Activated B cell treated with CpG ODN at 0.5 μM for 24 hours (primary cell): ENCODE data around the gene ERBB3. TPM values are rescaled to one million over a fixed set of nuclear protein-coding genes. Genes with fewer than 3 reads are reported as not detected.

ENCODE experiments used
- ATAC-seq: fragments of 200-7000 bp; cut with Tn5 transposase; one replicate; pipeline ENCODE4 v1.10.0; 2021; ENCODE audit warnings: low read depth, mild to moderate bottlenecking, moderate library complexity
- CTCF ChIA-PET: fragments of 350-600 bp; sonication (Branson Sonifier 250); formaldehyde crosslinking; loops from one replicate; lab custom pipeline; 2021; ENCODE audit warnings: antibody characterized with exemption; lab: Charles Lee
- POLR2A ChIA-PET: fragments of 350-600 bp; sonication (Branson Sonifier 250); formaldehyde crosslinking; loops from one replicate; lab custom pipeline; 2021; ENCODE audit warnings: antibody characterized with exemption; lab: Charles Lee
- DNase-seq: peaks from one replicate; pipeline ENCODE4 v3.0.0; 2022
- H3K27ac Mint-ChIP-seq: one replicate; pipeline ENCODE4 v1.8.0; 2020; ENCODE audit warnings: mixed read lengths
- H3K27me3 Mint-ChIP-seq: one replicate; pipeline ENCODE4 v1.8.0; 2021; ENCODE audit warnings: mixed read lengths
- H3K36me3 Mint-ChIP-seq: one replicate; pipeline ENCODE4 v1.8.0; 2021; ENCODE audit warnings: low read depth, mixed read lengths
- H3K4me1 Mint-ChIP-seq: one replicate; pipeline ENCODE4 v1.8.0; 2021; ENCODE audit warnings: mixed read lengths
- H3K4me3 Mint-ChIP-seq: one replicate; pipeline ENCODE4 v1.8.0; 2020; ENCODE audit warnings: mild to moderate bottlenecking, mixed read lengths
- H3K9me3 Mint-ChIP-seq: one replicate; pipeline ENCODE4 v1.8.0; 2020; ENCODE audit warnings: mixed read lengths
- intact Hi-C: fragments of 100-400 bp; cut with micrococcal nuclease; formaldehyde crosslinking; loops from one replicate; pipeline ENCODE4 v1.15.1; 2024
- total RNA-seq: library from RNA; stranded (reverse); gene quantifications from 2 replicates; pipeline ENCODE4 v1.2.3, GENCODE V29; 2022
- TF ChIP-seq, protein P1 (sequence below): fragments of 200-600 bp; IDR thresholded peaks from one replicate; pipeline ENCODE4 v1.8.0; 2022; ENCODE audit warnings: antibody characterized with exemption, mild to moderate bottlenecking

Gene ERBB3
- total RNA-seq, 1 donor from 2014 or later = not detected

DNA sequence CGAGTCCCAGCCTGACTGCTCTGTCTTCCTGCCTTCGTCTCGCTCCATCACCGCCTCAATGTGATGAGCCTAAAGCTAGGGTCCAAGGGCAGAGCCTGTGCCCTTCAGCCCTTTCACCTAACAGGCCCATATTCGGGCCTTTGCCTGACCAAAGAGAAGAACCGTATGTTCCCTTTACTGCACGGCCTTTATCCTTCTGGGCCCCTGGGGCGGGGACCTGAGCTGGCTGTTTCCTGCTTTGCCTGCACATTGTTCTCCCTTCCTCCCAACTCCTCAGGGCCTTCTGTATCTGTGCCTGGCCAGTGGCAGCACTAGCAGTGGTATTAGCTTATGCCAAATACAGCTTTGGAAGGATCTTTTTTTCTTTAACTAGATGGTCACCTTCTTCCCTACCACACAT, 63.9 kb downstream of the ERBB3 start:
- Mint-ChIP-seq H3K4me1 (peaks cover 15% of the 10 kb centered on the region), H3K9me3 (no peaks in the 10 kb centered on the region)
- POLR2A ChIA-PET = interaction anchor here (0.6 to 1.2 kb wide), 4 partner anchors 15 to 43 kb away, joined by 3 read pairs; partner anchors contain the start of gene ESYT1

GRCh38 chr12:56145217-56145616, 65.3 kb downstream of the ERBB3 start:
- intact Hi-C loops = no loop called here
- H3K36me3 Mint-ChIP-seq = peaks cover 50% of the 10 kb centered on the region
- no peak overlapping the region for H3K4me3 Mint-ChIP-seq
- CTCF ChIA-PET = no interaction called here
- POLR2A ChIA-PET = interaction anchor here (0.5 to 1.2 kb wide), 3 partner anchors 13 to 555 kb away, joined by 3 to 4 read pairs (median 3); partner anchors contain the start of gene ESYT1
- DNase-seq (no peak), ATAC-seq (no peak)
- peak overlapping the region; percentile 41 for H3K27ac Mint-ChIP-seq
- no peaks in the 10 kb centered on the region for H3K27me3 Mint-ChIP-seq
- no peaks in the 10 kb centered on the region for H3K9me3 Mint-ChIP-seq
- TF ChIP-seq, protein P1, sequence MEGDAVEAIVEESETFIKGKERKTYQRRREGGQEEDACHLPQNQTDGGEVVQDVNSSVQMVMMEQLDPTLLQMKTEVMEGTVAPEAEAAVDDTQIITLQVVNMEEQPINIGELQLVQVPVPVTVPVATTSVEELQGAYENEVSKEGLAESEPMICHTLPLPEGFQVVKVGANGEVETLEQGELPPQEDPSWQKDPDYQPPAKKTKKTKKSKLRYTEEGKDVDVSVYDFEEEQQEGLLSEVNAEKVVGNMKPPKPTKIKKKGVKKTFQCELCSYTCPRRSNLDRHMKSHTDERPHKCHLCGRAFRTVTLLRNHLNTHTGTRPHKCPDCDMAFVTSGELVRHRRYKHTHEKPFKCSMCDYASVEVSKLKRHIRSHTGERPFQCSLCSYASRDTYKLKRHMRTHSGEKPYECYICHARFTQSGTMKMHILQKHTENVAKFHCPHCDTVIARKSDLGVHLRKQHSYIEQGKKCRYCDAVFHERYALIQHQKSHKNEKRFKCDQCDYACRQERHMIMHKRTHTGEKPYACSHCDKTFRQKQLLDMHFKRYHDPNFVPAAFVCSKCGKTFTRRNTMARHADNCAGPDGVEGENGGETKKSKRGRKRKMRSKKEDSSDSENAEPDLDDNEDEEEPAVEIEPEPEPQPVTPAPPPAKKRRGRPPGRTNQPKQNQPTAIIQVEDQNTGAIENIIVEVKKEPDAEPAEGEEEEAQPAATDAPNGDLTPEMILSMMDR = no peak
- H3K4me1 Mint-ChIP-seq = peaks cover 17% of the 10 kb centered on the region

More for the DNA sequence above, 63.9 kb downstream of the ERBB3 start:
- ATAC-seq (no peak), DNase-seq (no peak)
- Mint-ChIP-seq H3K27ac (peak overlapping the region; percentile 18), H3K27me3 (no peaks in the 10 kb centered on the region), H3K4me3 (no peak overlapping the region), H3K36me3 (peaks cover 62% of the 10 kb centered on the region)
- intact Hi-C loops = no loop called here
- TF ChIP-seq, protein P1 = no peak
- CTCF ChIA-PET = interaction anchor here (1.4 to 1.6 kb wide), 2 partner anchors 14 to 17 kb away, joined by 3 read pairs; no protein-coding TSS in a partner anchor

DNA sequence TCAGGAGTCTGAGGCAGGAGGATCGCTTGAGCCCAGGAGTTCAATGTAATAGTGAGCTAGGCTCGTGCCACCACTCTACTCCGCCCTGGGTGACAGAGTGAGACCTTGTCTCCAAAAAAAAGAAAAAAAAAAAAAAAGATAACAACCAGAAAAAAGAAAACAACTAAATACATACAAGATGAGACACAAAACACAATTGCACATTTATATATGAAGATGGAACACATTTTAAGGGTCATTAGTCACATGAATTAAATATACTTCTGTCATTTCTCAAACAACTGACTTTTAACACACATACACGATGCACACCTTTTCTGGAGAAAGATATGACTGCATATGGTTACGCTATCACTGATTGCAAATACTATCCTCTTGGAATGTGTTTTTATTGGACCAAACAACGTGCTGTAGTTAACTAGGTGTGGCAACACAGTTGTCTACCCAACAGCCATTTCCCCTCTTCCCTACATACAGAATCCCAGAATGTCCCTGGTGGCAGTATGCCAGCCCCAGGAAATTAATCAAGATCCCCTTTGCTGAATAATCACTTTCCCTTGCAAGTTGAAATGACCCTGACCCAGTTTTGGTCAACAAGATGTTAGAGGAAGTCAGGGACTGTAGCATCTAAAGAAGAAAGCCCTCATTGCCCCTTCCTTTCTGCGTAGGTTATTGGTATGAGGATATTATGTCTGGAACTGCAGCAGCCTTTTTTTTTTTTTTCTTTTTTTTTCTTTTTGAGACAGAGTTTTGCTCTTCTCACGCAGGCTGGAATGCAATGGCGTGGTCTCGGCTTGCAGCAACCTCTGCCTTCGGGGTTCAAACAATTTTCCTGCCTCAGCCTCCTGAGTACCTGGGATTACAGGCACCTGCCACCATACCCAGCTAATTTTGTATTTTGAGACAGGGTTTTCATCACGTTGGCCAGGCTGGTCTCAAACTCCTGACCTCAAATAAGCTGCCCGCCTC, 66.8 kb downstream of the ERBB3 start:
- POLR2A ChIA-PET = interaction anchor here (0.6 to 1.7 kb wide), 9 partner anchors 13 to 539 kb away, joined by 4 to 10 read pairs (median 7); partner anchors contain the start of gene ESYT1
- CTCF ChIA-PET = no interaction called here
- intact Hi-C loops = no loop called here
- Mint-ChIP-seq H3K36me3 (peaks cover 39% of the 10 kb centered on the region), H3K4me3 (no peak overlapping the region), H3K27me3 (no peaks in the 10 kb centered on the region), H3K4me1 (peaks cover 30% of the 10 kb centered on the region), H3K27ac (no peak overlapping the region), H3K9me3 (no peaks in the 10 kb centered on the region)
- TF ChIP-seq, protein P1 = no peak
- DNase-seq (no peak), ATAC-seq (no peak)

DNA sequence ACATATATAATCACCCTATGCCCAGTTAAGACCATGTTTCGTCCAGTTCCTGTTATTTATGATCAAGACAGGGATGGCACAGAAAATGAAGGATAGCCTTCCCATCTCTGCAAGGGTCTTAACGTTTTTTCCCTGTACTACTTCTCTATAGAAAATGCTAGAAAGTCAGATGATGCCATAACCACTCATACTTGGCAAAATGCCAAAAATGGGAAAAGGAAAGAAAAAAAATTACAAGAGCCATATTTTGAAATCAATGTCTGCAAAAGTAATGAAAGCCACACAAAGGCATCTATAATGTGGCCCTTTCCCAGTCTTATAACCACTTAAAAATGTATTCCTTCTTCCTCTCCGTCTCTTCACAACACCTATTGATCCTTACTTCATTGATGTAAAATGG, 70.6 kb downstream of the ERBB3 start:
- Mint-ChIP-seq H3K4me3 (peak overlapping the region; percentile 46), H3K36me3 (peaks cover 13% of the 10 kb centered on the region), H3K9me3 (no peaks in the 10 kb centered on the region), H3K27ac (peak overlapping the region; percentile 99), H3K27me3 (no peaks in the 10 kb centered on the region), H3K4me1 (peaks cover 36% of the 10 kb centered on the region)
- DNase-seq (no peak), ATAC-seq (no peak)
- intact Hi-C loops = no loop called here
- TF ChIP-seq, protein P1 = no peak
- ChIA-PET POLR2A (interaction anchor here (0.6 to 3.4 kb wide), 6 partner anchors 9 to 1305 kb away, joined by 3 to 80 read pairs (median 18); partner anchors contain the start of genes ESYT1, INHBE, PA2G4 and RPL41), CTCF (interaction anchor here (0.7 to 1.6 kb wide), 3 partner anchors 11 to 373 kb away, joined by 4 read pairs; no protein-coding TSS in a partner anchor)
